Measurements from ENCODE around the gene DNAJC16. TPM values are rescaled to one million over a fixed set of nuclear protein-coding genes. Genes with fewer than 3 reads are reported as not detected.

Gene DNAJC16
- total RNA-seq, 4 donors from 2014 or later = 10.0 to 20.9 (median 14.2) TPM

DNA sequence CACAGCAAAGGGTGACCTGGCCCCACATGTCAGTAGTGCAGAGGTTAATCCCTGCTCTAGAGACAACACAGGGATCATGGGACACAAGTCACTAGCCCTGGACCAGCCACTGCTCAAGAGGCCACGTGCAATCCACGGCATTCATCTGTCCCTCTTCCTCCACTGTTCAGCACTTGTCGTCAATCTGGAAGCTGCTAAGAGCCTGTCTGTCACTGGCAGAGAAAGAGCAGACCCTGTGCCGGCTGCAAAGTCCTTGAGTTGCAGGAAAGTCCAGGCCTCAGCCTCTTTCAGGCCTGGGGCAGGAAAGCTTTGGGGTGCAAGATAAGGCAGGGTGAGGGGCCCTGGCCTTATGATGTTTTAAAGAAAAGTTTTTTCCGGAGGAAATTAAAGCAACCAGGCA, 34.1 kb upstream of the DNAJC16 start:
- 93 to 100% methylated on average over 1 to 5 of the region's 5 CpGs for WGBS, 2 donors
- H3K36me3 ChIP-seq = peaks cover 0 to 61% (median 18%) of the 10 kb centered on the region in 3 donors
- H3K9me3 ChIP-seq = no peaks in the 10 kb centered on the region
- TF ChIP-seq POLR2A (IDR thresholded peaks at IDR 0.05) = no peak
- TF ChIP-seq, protein P1, sequence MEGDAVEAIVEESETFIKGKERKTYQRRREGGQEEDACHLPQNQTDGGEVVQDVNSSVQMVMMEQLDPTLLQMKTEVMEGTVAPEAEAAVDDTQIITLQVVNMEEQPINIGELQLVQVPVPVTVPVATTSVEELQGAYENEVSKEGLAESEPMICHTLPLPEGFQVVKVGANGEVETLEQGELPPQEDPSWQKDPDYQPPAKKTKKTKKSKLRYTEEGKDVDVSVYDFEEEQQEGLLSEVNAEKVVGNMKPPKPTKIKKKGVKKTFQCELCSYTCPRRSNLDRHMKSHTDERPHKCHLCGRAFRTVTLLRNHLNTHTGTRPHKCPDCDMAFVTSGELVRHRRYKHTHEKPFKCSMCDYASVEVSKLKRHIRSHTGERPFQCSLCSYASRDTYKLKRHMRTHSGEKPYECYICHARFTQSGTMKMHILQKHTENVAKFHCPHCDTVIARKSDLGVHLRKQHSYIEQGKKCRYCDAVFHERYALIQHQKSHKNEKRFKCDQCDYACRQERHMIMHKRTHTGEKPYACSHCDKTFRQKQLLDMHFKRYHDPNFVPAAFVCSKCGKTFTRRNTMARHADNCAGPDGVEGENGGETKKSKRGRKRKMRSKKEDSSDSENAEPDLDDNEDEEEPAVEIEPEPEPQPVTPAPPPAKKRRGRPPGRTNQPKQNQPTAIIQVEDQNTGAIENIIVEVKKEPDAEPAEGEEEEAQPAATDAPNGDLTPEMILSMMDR (IDR thresholded peaks at IDR 0.05) = no peak
- intact Hi-C loops (cut with DNase I) = no loop called here
- H3K27me3 ChIP-seq = no peaks in the 10 kb centered on the region
- H3K27ac ChIP-seq = no peak overlapping the region
- no peak for DNase-seq
- no peak overlapping the region for H3K4me3 ChIP-seq
- no peaks in the 10 kb centered on the region for H3K4me1 ChIP-seq

DNA sequence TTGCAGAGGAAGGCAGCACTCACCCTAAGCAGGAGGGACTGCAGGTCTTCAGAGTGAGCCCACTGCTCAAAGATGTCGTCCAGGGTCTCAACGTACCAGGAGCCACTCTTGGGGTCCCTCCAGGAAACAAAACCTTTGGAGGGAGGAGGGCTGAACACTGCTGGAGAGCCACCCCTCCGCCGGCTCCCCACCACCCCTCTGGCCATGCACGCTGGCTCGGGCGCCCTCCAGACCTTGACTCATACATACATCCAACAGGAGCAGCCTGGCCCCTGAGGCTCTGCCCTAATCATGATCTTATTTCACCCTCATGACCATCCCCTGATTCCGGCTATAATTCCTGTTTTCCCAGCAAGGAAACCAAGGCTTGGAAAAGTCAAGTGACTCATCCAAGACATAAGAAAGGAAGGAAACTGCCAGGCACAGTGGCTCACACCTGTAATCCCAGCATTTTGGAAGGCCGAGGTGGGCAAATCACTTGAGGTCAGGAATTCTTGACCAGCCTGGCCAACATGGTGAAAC, 32.7 kb upstream of the DNAJC16 start:
- Histone ChIP-seq H3K4me1 (no peaks in the 10 kb centered on the region), H3K4me3 (no peak overlapping the region)
- WGBS, 2 donors = 86 to 95% methylated on average over 4 to 6 of the region's 9 CpGs

DNA sequence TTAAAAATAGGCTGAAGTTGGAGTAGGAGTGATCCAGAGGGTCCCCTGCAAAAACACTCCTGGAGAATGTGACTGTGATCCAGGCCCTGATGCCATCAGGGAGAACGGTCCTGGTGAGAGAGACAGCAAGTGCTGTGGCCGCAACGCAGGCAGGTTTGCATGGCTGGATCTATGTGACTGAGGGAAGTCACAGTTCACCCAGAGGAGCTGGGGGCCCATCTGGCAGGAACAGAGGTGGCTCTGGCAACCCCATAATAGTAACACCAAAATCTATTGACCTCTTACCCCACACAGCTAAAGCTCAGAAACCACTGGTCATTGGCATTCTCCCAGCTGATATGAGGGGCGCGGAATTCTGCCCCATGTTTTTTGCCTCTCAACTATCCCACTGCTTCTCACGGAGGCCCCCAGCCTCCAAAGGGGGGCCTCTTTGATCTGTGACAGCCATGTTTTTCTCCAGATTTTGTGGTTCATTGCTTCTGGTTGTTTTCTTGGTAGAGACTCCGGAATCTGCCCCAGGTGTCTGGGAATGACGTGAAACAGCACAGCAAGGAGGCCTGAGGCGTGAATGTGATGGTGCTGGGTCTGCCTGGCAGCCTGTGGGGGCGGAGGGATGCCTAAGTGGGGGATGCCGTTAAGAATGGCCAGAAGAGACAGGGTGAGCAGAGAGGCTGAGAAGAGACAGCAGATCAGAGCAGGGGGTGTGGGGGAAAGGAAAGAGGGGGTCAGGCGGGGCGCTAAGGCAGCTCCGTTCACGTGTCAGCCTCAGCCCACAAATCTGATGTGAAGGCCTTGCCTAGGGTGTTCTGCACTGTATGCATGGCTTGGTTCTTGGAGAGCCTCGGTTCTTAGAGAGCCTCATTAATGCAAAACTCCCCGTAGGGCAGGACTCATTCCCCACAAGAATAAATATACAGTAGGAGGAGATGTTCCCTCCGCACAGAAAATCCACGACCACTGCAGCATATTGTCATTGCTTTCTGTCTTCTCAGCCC, 26.2 kb upstream of the DNAJC16 start:
- H3K36me3 ChIP-seq = peaks cover 0 to 71% (median 0%) of the 10 kb centered on the region in 3 donors
- intact Hi-C loops (cut with DNase I) = loop anchor here (10.0 kb wide), 1 partner anchor 176 kb away; no protein-coding TSS in a partner anchor
- H3K4me3 ChIP-seq = no peak overlapping the region
- no peaks in the 10 kb centered on the region for H3K4me1 ChIP-seq
- DNase-seq = no peak
- TF ChIP-seq, protein P1 (IDR thresholded peaks at IDR 0.05) = no peak
- TF ChIP-seq POLR2A (IDR thresholded peaks at IDR 0.05) = no peak
- H3K27ac ChIP-seq = no peak overlapping the region
- 80 to 84% methylated on average over 15 to 17 of the region's 19 CpGs for WGBS, 2 donors
- no peaks in the 10 kb centered on the region for H3K27me3 ChIP-seq
- H3K9me3 ChIP-seq = no peaks in the 10 kb centered on the region

More for the DNA sequence above, 32.7 kb upstream of the DNAJC16 start:
- no peaks in the 10 kb centered on the region for H3K9me3 ChIP-seq
- intact Hi-C loops (cut with DNase I) = no loop called here
- H3K36me3 ChIP-seq = peaks cover 0 to 73% (median 18%) of the 10 kb centered on the region in 3 donors
- H3K27me3 ChIP-seq = no peaks in the 10 kb centered on the region
- no peak overlapping the region for H3K27ac ChIP-seq
- no peak for DNase-seq
- no peak for TF ChIP-seq POLR2A (IDR thresholded peaks at IDR 0.05)
- TF ChIP-seq, protein P1 (IDR thresholded peaks at IDR 0.05) = no peak

DNA sequence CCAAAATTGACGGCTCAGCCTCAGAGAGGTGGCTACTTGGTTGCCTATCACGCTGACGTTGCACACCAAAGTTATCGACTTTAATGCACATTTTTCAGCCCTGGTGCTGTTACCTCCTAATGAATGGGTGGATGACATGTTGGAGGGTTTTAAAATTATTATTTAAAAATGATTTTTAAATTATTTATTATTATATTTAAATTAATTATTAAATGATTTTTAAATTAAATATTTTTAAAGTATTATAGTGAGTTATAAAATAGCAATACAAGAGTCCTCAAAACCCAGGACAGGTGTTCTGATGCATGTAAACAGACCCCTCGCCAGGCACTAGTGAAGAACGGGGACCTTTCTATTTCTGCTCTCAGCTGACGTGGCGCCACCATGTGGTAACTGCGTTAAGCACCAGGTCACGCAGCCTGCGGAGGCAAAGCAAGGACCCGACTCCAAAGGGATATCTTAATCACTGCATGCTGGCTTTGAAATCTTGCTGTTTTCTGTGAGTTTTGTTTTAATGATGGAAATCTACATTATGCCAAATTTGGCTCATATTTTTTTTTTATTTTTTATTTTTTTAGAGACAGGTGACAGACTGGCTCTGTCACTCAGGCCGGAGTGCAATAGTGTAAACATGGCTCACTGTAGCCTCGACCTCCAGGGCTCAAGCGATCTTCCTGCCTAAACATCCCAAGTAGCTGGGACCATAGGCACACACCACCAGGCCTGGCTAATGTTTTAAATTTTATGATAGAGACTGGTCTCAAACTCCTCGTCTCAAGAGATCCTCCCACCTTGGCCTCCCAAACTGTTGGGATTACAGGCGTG, 25.2 kb upstream of the DNAJC16 start:
- intact Hi-C loops (cut with DNase I) = loop anchor here (10.0 kb wide), 1 partner anchor 177 kb away; no protein-coding TSS in a partner anchor
- H3K4me3 ChIP-seq = no peak overlapping the region
- no peak for TF ChIP-seq POLR2A (IDR thresholded peaks at IDR 0.05)
- TF ChIP-seq, protein P1 (IDR thresholded peaks at IDR 0.05) = peak; percentile 43 to 74 (median 63)
- no peak overlapping the region for H3K27ac ChIP-seq
- no peaks in the 10 kb centered on the region for H3K4me1 ChIP-seq
- no peaks in the 10 kb centered on the region for H3K27me3 ChIP-seq
- no peak for DNase-seq
- H3K36me3 ChIP-seq = peaks cover 0 to 76% (median 0%) of the 10 kb centered on the region in 3 donors
- H3K9me3 ChIP-seq = no peaks in the 10 kb centered on the region
- 58 to 59% methylated on average over 17 of the region's 17 CpGs for WGBS, 2 donors

Data from esophagus squamous epithelium (tissue), 5 donors.